Adrenal gland (tissue), 12 donors: ENCODE measurements around the gene GLIPR1L2. TPM values are rescaled to one million over a fixed set of nuclear protein-coding genes. Genes with fewer than 3 reads are reported as not detected.
"Not testable (repeated sequence)": the region's sequence is repeated elsewhere in the genome, so short reads cannot be mapped to it uniquely, and the experiment has no call there.

Experiments
- DNase-seq, 7 donors: peaks; one replicate each; pipeline ENCODE4 v3.0.0-alpha.2; 2019 to 2020
- H3K27ac ChIP-seq, 5 donors: fragments of 200-600 bp; sonication (generic) in 4 of 5; 1 replicate in 3 of 5; 2 replicates in 2 of 5; pipeline versions ENCODE4 v1.5.1 to v1.8.0; 2016 to 2020; ENCODE audit warnings: mild to moderate bottlenecking in 1 of 5
- H3K27me3 ChIP-seq: fragments of 200-600 bp; 2 replicates; pipeline ENCODE4 v1.8.0; 2021
- H3K36me3 ChIP-seq, 2 donors: fragments of 200-600 bp; replicated peaks in 1 of 2; 1 replicate in 1 of 2; 2 replicates in 1 of 2; pipeline versions ENCODE4 v1.5.1 to v1.8.0; 2018 to 2022
- H3K4me1 ChIP-seq, 2 donors: fragments of 200-600 bp; replicated peaks in 1 of 2; 1 replicate in 1 of 2; 2 replicates in 1 of 2; pipeline versions ENCODE4 v1.5.1 to v1.8.0; 2018 to 2021
- H3K4me3 ChIP-seq, 4 donors: fragments of 200-600 bp; sonication (generic) in 3 of 4; one replicate each; pipeline ENCODE4 v1.5.1; 2016 to 2018
- H3K9me3 ChIP-seq, 3 donors: fragments of 200-600 bp; sonication (generic) in 1 of 3; replicated peaks in 1 of 3; 1 replicate in 2 of 3; 2 replicates in 1 of 3; pipeline versions ENCODE4 v1.5.1 to v1.8.0; 2016 to 2021
- POLR2A ChIP-seq, 2 donors: fragments of 450-650 bp; IDR thresholded peaks; one replicate each; pipeline ENCODE4 v1.6.1; 2017; ENCODE audit warnings: antibody characterized with exemption in 2 of 2, mild to moderate bottlenecking in 2 of 2, moderate library complexity in 1 of 2
- WGBS, 4 donors: extraction: QIAGEN DNeasy Blood & Tissue Kit in 2 of 4; methylation state at CpG; one replicate each; pipeline versions ENCODE4 v1.1.5 to v1.1.7; 2013 to 2017; 5-methylcytosine and 5-hydroxymethylcytosine counted together
- intact Hi-C, 2 donors: fragments of 100-400 bp; cut with DNase I; formaldehyde crosslinking; loops; one replicate each; pipeline versions ENCODE4 v1.14.1 to v1.15.0; 2022 to 2023
- polyA plus RNA-seq, 3 donors: library from polyadenylated mRNA; stranded (reverse); fragments of 200-250 nt in 2 of 3; fragments of 350-450 nt in 1 of 3; fragmentation: Illumina TruSeq in 1 of 3; extraction: RNeasy Lipid Tissue Mini Kit (QIAGEN cat#74804) in 1 of 3; gene quantifications; one replicate each; pipeline ENCODE4 v1.2.3, GENCODE V29; 2013 to 2014
- total RNA-seq, 9 donors: library from RNA; depleted of rRNA in 4 of 9; stranded (reverse); fragments of >200 nt in 4 of 9; fragments of 120-200 nt in 1 of 9; fragmentation: NEBNext Ultra II Directional in 1 of 9; extraction: Animal tissue kit (Norgen Biotek cat#: 25700) in 1 of 9; gene quantifications; one replicate each; pipeline versions ENCODE4 v1.1.0 to v1.2.4, GENCODE V29; 2013 to 2023
- TF ChIP-seq, protein P1 (sequence below), 6 experiments: fragments of 450-650 bp in 4 of 6; fragments of 200-600 bp in 2 of 6; sonication (generic) in 1 of 6; IDR thresholded peaks; 1 replicate in 5 of 6; 2 replicates in 1 of 6; pipeline versions ENCODE4 v1.5.1 to v1.8.0; 2016 to 2021; ENCODE audit warnings: antibody characterized with exemption in 6 of 6, mild to moderate bottlenecking in 2 of 6, moderate library complexity in 1 of 6
- donor health status: healthy with polysubstance abuse.
- donor health status: Bipolar disorder and iron deficiency.
- donor health status: DM: yes; HTN: yes; CAD: no.
- donor health status: DM: no; HTN: no; CAD: no.
- donor health status: DM: no; HTN: no; CAD: no.
- donor health status: DM: yes; HTN: yes; CAD: no.

Gene GLIPR1L2
- total and polyA plus RNA-seq, 12 donors, result 0.51 to 6.2 (median 1.5) TPM

DNA sequence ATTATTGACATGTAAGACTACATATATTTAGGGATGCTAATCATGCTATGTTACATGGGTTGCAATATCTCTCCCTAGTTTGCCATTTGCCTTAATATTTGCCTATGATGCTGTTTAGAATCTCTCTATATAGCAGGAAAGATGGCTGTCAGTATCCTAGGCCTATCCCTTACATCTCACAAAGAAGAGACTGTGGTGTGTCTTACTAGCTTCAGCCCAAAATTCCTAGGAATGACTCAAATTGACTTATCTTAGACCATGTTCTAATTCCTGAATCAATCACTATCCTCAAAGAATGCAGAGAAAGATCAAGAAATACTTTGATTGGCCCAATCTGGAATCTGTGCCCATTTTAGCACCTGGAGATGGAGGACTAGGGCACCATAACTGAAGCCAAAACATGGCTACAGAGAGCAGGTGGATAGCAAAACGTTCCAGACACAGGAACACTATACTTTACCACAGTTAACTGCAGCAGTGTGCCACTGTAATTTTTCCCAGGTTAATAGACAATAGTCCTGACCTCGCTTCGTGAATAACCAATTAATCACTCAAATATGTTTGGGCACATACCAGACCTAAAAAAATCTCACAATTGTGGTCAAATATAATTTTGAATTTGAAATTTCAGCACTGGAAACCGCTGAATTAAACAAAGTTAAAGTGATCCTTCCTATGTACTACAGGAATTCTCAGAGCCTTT lies 57.0 kb downstream of the GLIPR1L2 start:
- DNase-seq, result no peak
- 55 to 70% (median 65%) methylated on average over 4 of the region's 4 CpGs for WGBS, 4 donors

DNA sequence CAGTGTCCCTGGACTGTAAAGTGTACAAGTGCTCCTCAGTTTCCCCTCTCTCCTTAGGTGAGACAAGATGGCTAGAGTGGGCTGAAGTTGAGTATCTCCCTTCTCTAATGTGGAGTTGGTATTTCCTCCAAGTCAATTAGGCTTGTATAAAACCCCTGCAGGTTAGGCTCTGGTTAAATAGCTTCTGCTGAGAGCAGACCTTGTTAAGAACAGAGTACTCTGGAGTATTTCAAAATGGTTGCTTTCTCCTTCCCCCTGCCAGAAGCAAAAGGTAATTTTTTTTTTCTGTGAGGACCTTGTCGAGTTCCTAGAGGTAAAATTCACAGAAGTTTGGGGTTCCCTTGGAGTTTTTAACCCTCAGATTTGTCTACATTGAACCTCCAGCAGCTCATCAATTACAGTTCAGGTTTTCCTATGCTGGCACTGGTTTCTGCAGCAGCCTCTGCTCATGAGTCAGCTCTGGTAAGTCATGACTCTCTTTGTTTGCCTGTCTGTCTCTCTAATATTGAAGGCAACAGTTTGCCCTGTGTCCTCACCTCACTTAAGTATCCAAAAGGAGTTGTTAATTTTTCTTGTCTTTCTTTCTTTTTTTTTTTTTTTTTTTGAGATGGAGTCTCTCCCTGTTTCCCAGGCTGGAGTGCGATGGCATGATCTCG lies 61.9 kb downstream of the GLIPR1L2 start:
- Histone ChIP-seq H3K9me3 (no peaks in the 10 kb centered on the region), H3K36me3 (no peaks in the 10 kb centered on the region), H3K4me1 (no peaks in the 10 kb centered on the region), H3K27me3 (no peaks in the 10 kb centered on the region), H3K27ac (no peak overlapping the region), H3K4me3 (no peak overlapping the region)
- intact Hi-C loops, result no loop called here
- TF ChIP-seq, protein P1, sequence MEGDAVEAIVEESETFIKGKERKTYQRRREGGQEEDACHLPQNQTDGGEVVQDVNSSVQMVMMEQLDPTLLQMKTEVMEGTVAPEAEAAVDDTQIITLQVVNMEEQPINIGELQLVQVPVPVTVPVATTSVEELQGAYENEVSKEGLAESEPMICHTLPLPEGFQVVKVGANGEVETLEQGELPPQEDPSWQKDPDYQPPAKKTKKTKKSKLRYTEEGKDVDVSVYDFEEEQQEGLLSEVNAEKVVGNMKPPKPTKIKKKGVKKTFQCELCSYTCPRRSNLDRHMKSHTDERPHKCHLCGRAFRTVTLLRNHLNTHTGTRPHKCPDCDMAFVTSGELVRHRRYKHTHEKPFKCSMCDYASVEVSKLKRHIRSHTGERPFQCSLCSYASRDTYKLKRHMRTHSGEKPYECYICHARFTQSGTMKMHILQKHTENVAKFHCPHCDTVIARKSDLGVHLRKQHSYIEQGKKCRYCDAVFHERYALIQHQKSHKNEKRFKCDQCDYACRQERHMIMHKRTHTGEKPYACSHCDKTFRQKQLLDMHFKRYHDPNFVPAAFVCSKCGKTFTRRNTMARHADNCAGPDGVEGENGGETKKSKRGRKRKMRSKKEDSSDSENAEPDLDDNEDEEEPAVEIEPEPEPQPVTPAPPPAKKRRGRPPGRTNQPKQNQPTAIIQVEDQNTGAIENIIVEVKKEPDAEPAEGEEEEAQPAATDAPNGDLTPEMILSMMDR (IDR thresholded peaks at IDR 0.05), result no peak
- no peak for DNase-seq
- 90 to 98% (median 91%) methylated on average over 3 of the region's 3 CpGs for WGBS, 4 donors

More for the DNA sequence above, 57.0 kb downstream of the GLIPR1L2 start:
- no peak overlapping the region for H3K27ac ChIP-seq
- TF ChIP-seq, protein P1 (IDR thresholded peaks at IDR 0.05), result no peak
- no peak for TF ChIP-seq POLR2A (IDR thresholded peaks at IDR 0.05)
- intact Hi-C loops, result no loop called here
- no peaks in the 10 kb centered on the region for H3K27me3 ChIP-seq
- peaks cover 4 to 6% of the 10 kb centered on the region in 2 donors for H3K4me1 ChIP-seq
- no peaks in the 10 kb centered on the region for H3K36me3 ChIP-seq
- no peak overlapping the region for H3K4me3 ChIP-seq
- no peaks in the 10 kb centered on the region for H3K9me3 ChIP-seq

DNA sequence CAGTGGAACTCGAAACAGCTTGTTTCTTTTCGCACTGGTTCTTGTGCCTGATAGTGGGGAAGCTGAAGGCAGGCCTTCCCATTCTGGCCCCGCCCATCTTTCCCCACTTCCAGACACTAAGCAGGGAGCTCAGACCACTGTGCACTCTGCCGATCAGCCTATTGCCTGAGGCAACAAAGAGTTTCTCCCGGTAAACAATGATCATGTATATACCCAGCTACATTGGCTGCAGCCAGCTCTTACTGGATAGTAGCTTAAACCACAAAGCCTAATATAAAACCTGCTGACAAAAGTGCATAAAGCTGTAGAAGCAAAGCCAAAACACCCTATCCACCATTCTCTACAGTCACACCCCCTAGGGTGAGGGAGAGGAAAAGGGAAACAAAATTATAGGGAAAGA lies 65.0 kb downstream of the GLIPR1L2 start:
- WGBS, 4 donors, result 65 to 79% (median 78%) methylated on average over 5 of the region's 5 CpGs
- Histone ChIP-seq H3K9me3 (no peaks in the 10 kb centered on the region), H3K4me3 (no peak overlapping the region), H3K36me3 (no peaks in the 10 kb centered on the region), H3K27ac (no peak overlapping the region), H3K27me3 (no peaks in the 10 kb centered on the region), H3K4me1 (peaks cover 0 to 5% of the 10 kb centered on the region in 2 donors)
- no peak for DNase-seq
- TF ChIP-seq, protein P1 (IDR thresholded peaks at IDR 0.05), result no peak
- no peak for TF ChIP-seq POLR2A (IDR thresholded peaks at IDR 0.05)
- intact Hi-C loops, result no loop called here

DNA sequence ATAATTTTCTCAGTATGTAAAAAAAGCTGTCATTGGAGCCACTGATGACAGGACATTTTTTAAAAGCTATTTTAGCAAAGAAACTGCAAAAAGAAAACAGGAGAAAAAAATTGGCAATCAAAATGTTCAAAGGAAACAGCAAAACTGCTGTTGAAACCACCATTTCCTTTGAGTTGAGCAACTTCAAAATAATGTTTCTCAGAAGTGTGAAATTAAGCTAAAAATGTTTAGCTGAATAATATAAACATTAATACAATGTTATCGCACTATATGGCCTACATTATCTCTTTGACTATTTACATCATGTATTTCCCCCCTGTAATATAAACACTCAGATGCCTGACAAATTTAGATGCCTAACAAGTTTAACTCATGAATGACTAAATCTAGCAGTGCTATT lies 66.3 kb downstream of the GLIPR1L2 start:
- intact Hi-C loops, result no loop called here

DNA sequence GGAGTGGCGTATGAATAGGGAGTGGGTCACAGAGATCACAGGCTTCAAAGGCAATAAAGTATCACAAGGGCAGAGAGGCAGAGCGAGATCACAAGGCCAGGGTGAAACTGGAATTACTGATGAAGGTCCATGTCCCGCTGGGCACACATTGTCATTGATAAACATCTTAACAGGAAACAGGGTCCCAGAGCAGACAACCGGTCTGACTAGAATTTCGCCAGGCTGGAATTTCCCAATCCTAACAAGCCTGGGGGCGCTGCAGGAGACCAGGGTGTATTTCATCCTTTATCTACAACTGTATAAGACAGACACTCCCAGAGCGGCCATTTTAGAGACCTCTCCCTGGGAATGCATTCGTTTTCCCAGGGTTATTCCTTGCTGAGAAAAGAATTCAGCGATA lies 67.0 kb downstream of the GLIPR1L2 start:
- DNase-seq, H3K36me3 ChIP-seq, H3K4me1 ChIP-seq, H3K27me3 ChIP-seq, H3K9me3 ChIP-seq, H3K27ac ChIP-seq, intact Hi-C loops, H3K4me3 ChIP-seq: not testable (repeated sequence)
- WGBS, 4 donors, result 74 to 78% (median 76%) methylated on average over 9 of the region's 9 CpGs

More for the DNA sequence above, 66.3 kb downstream of the GLIPR1L2 start:
- no peak overlapping the region for H3K27ac ChIP-seq
- DNase-seq, result no peak
- no peaks in the 10 kb centered on the region for H3K36me3 ChIP-seq
- 62 to 73% (median 63%) methylated on average over 1 of the region's 1 CpG for WGBS, 4 donors
- no peak for TF ChIP-seq POLR2A (IDR thresholded peaks at IDR 0.05)
- TF ChIP-seq, protein P1 (IDR thresholded peaks at IDR 0.05), result no peak
- H3K4me3 ChIP-seq, result peak overlapping the region in 1 of 4 donors; percentile 0
- no peaks in the 10 kb centered on the region for H3K9me3 ChIP-seq
- H3K4me1 ChIP-seq, result peaks cover 0 to 5% of the 10 kb centered on the region in 2 donors
- no peaks in the 10 kb centered on the region for H3K27me3 ChIP-seq
